GM21526 (cell line): Measurements from ENCODE around the gene AMPD2.
"Not testable (repeated sequence)": the region's sequence is repeated elsewhere in the genome, so short reads cannot be mapped to it uniquely, and the experiment has no call there.

Experiments used
- ATAC-seq: cut with Tn5 transposase; IDR thresholded peaks from one replicate; pipeline ENCODE4 v1.9.1; 2021; ENCODE audit warnings: moderate library complexity; ENCODE audit not compliant: unreplicated experiment, low FRiP score

AMPD2 gene

GRCh38 chr1:109669949-109670302 is 50.3 kb downstream of the AMPD2 start:
- not testable (repeated sequence) for ATAC-seq

GRCh38 chr1:109671067-109671466 is 51.4 kb downstream of the AMPD2 start:
- ATAC-seq, result no peak

- not testable (repeated sequence) for ATAC-seq
These were observed 54.2 kb downstream of the AMPD2 start for GRCh38 chr1:109673861-109674260.

GRCh38 chr1:109676683-109677381 is 57.2 kb downstream of the AMPD2 start:
- not testable (repeated sequence) for ATAC-seq

GRCh38 chr1:109677459-109677858 is 57.8 kb downstream of the AMPD2 start:
- ATAC-seq, result no peak

- ATAC-seq, result not testable (repeated sequence)
These were observed 59.0 kb downstream of the AMPD2 start for GRCh38 chr1:109678637-109679036.
